RWPE2 (cell line): ENCODE data around the gene PCSK5.

Source experiments
- ATAC-seq: fragments of 200-7000 bp; cut with Tn5 transposase; 3 replicates; pipeline ENCODE4 v1.9.1; 2021; ENCODE audit warnings: low read depth
- DNase-seq: peaks from one replicate; pipeline ENCODE4 v3.0.0-alpha.2; 2020; ENCODE audit warnings: low spot score
- H3K27ac ChIP-seq: fragments of 450-650 bp; 2 replicates; pipeline ENCODE4 v1.5.1; 2017; ENCODE audit warnings: mild to moderate bottlenecking; ENCODE audit not compliant: poor library complexity, severe bottlenecking
- H3K27me3 ChIP-seq: fragments of 250-450 bp; sonication (Bioruptor Pico); 2 replicates; pipeline ENCODE4 v1.5.1; 2021; ENCODE audit warnings: mild to moderate bottlenecking, moderate library complexity; ENCODE audit not compliant: insufficient read depth, poor library complexity, severe bottlenecking
- H3K36me3 ChIP-seq: fragments of 250-450 bp; sonication (Bioruptor Pico); 2 replicates; pipeline ENCODE4 v1.5.1; 2020; ENCODE audit warnings: low read depth, mild to moderate bottlenecking, moderate library complexity
- H3K4me1 ChIP-seq: fragments of 250-450 bp; sonication (Bioruptor Pico); 2 replicates; pipeline ENCODE4 v1.5.1; 2021; ENCODE audit warnings: mild to moderate bottlenecking, moderate library complexity; ENCODE audit not compliant: insufficient read depth, poor library complexity, severe bottlenecking
- H3K4me3 ChIP-seq: fragments of 250-450 bp; sonication (Bioruptor Pico); 2 replicates; pipeline ENCODE4 v1.5.1; 2021; ENCODE audit warnings: mild to moderate bottlenecking, moderate library complexity; ENCODE audit not compliant: severe bottlenecking
- H3K9me3 ChIP-seq: fragments of 250-450 bp; sonication (Bioruptor Pico); 2 replicates; pipeline ENCODE4 v1.5.1; 2021; ENCODE audit warnings: mild to moderate bottlenecking, moderate library complexity; ENCODE audit not compliant: severe bottlenecking
- TF ChIP-seq, protein P1 (sequence below): fragments of 450-650 bp; IDR thresholded peaks from one replicate; pipeline ENCODE4 v1.5.1; 2017; ENCODE audit warnings: mild to moderate bottlenecking, moderate library complexity; ENCODE audit not compliant: poor library complexity, severe bottlenecking

Gene PCSK5

DNA sequence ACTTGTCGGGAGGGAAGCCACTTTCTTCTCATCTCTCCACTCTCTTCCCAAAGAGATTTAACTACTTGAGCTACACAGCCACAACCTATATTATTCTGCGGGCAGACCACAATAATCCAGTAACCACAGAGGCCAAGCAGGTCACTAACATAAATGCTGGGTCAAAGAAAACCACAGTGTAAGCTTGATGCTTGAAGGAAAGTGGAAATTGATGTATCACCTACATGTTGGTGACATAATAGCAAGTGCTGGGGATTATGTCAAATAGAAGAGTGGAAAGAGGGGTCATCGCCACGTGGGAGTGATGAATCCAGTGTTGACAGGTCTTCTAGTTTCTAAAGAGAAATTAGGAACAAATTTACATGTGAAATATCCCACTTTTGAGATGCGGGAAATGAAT, 462.8 kb downstream of the PCSK5 start:
- Histone ChIP-seq H3K4me3 (no peak overlapping the region), H3K27me3 (no peaks in the 10 kb centered on the region), H3K27ac (no peak overlapping the region), H3K9me3 (no peaks in the 10 kb centered on the region), H3K36me3 (no peaks in the 10 kb centered on the region), H3K4me1 (no peaks in the 10 kb centered on the region)
- DNase-seq, result no peak
- ATAC-seq, result no peak
- TF ChIP-seq, protein P1, sequence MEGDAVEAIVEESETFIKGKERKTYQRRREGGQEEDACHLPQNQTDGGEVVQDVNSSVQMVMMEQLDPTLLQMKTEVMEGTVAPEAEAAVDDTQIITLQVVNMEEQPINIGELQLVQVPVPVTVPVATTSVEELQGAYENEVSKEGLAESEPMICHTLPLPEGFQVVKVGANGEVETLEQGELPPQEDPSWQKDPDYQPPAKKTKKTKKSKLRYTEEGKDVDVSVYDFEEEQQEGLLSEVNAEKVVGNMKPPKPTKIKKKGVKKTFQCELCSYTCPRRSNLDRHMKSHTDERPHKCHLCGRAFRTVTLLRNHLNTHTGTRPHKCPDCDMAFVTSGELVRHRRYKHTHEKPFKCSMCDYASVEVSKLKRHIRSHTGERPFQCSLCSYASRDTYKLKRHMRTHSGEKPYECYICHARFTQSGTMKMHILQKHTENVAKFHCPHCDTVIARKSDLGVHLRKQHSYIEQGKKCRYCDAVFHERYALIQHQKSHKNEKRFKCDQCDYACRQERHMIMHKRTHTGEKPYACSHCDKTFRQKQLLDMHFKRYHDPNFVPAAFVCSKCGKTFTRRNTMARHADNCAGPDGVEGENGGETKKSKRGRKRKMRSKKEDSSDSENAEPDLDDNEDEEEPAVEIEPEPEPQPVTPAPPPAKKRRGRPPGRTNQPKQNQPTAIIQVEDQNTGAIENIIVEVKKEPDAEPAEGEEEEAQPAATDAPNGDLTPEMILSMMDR, result no peak

DNA sequence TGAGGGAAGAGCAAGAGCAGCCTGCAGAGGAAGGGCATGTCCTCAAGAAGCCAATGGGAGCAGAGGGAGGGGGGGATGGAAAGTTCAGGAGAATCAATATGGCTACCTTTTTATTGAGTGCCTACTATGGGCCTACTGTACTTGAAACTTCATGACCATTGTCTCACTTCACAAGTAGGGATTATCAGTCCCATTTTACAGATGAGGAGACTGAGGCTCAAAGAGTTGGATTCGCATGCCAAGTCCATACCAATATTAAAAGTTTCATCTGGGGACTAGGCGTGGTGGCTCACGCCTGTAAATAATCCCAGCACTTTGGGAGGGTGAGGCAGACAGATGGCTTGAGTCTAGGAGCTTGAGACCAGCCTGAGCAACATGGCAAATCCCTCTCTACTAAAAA, 463.7 kb downstream of the PCSK5 start:
- DNase-seq (no peak), ATAC-seq (no peak)
- Histone ChIP-seq H3K4me3 (no peak overlapping the region), H3K4me1 (no peaks in the 10 kb centered on the region), H3K27ac (no peak overlapping the region), H3K27me3 (no peaks in the 10 kb centered on the region), H3K36me3 (no peaks in the 10 kb centered on the region), H3K9me3 (no peaks in the 10 kb centered on the region)
- TF ChIP-seq, protein P1, result no peak

DNA sequence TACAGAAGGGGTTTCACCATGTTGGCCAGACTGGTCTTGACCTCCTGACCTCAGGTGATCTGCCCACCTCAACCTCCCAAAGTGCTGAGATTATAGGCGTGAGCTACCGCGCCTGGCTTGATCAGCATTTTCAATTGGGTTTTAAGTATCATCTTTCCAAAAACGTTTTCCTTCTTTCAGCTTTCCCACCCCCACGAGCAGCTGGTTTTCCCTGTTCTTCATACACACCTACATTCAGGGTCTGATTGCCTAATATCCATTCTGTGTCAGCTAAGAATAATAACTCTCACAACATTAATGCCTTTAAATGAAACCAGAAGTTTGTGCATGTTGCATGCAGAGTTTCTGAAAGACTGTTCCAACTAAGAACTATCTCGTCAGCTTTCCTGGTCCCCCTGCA, 465.4 kb downstream of the PCSK5 start:
- no peaks in the 10 kb centered on the region for H3K9me3 ChIP-seq
- no peaks in the 10 kb centered on the region for H3K36me3 ChIP-seq
- H3K4me1 ChIP-seq, result no peaks in the 10 kb centered on the region
- TF ChIP-seq, protein P1, result no peak
- no peak overlapping the region for H3K4me3 ChIP-seq
- no peak for ATAC-seq
- no peak for DNase-seq
- no peak overlapping the region for H3K27ac ChIP-seq
- no peaks in the 10 kb centered on the region for H3K27me3 ChIP-seq

DNA sequence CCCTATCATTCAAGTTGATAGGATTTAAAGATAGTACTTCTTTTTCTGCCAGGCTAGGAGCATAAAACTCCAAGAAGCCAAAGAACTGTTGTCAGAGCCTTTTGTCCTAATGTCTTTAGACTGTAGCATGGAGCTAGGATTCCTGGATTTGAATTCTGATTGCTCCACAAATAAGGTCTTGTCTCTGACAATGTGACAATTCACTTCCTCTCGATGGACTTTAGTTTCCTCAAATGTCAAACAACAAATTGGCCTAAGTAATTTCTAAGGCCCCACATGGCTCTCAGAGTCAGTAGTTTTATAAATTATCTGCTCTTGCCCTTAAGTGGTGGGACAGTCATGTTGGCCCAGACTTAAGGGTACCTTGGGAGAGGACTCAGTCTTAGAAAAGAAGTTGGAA, 467.1 kb downstream of the PCSK5 start:
- H3K27ac ChIP-seq, result no peak overlapping the region
- no peaks in the 10 kb centered on the region for H3K27me3 ChIP-seq
- no peaks in the 10 kb centered on the region for H3K36me3 ChIP-seq
- DNase-seq (no peak), ATAC-seq (no peak)
- TF ChIP-seq, protein P1, result no peak
- no peaks in the 10 kb centered on the region for H3K9me3 ChIP-seq
- H3K4me3 ChIP-seq, result no peak overlapping the region
- H3K4me1 ChIP-seq, result no peaks in the 10 kb centered on the region

DNA sequence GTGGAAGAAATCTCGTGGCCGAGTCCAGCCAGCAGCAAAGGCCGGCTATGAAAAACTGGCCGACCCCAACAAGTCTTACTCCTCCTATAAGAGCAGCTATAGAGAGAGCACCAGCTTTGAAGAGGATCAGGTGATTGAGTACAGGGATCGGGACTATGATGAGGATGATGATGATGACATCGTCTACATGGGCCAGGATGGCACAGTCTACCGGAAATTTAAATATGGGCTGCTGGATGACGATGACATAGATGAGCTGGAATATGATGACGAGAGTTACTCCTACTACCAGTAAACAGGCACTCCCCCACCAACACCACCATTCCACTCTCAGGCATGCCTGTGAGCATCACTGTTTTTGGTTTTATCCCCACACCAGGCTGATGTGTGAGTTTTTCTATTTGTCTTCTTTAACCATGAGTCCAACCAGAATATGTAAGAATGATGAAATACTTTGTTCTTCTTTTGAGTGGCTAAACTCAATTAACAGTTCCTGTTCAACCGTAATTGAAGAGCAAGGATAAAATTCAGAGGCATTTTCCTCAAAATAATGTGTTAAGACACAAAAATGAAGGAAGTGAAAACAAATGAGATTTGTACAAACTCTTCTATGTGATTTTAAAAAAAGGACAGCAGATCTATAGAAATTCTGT, 468.3 kb downstream of the PCSK5 start:
- Histone ChIP-seq H3K4me1 (no peaks in the 10 kb centered on the region), H3K27ac (no peak overlapping the region), H3K4me3 (no peak overlapping the region), H3K9me3 (no peaks in the 10 kb centered on the region), H3K36me3 (no peaks in the 10 kb centered on the region), H3K27me3 (no peaks in the 10 kb centered on the region)
- ATAC-seq (no peak), DNase-seq (no peak)
- TF ChIP-seq, protein P1, result no peak
